SK-N-SH treated with all-trans-retinoic acid at 6 μM for 48 hours (cell line): ENCODE data around the gene DHCR7.

Experiments used
- ARNTL ChIP-seq: fragments of 450-650 bp; formaldehyde crosslinking; IDR thresholded peaks from 2 replicates; pipeline ENCODE4 v1.5.0; 2020; ENCODE audit warnings: low read depth, mild to moderate bottlenecking, moderate library complexity, borderline replicate concordance
- GLIS3 ChIP-seq: fragments of 250-450 bp; sonication (Bioruptor Pico); IDR thresholded peaks from 2 replicates; pipeline ENCODE4 v1.5.0; 2020; ENCODE audit warnings: mild to moderate bottlenecking, moderate library complexity
- SNAI2 ChIP-seq: fragments of 250-450 bp; sonication (Bioruptor Pico); IDR thresholded peaks from 2 replicates; pipeline ENCODE4 v1.5.0; 2020; ENCODE audit warnings: mild to moderate bottlenecking, moderate library complexity
- TOX ChIP-seq: fragments of 250-450 bp; sonication (Bioruptor Pico); IDR thresholded peaks from 2 replicates; pipeline ENCODE4 v1.8.0; 2021; ENCODE audit warnings: mild to moderate bottlenecking, moderate library complexity, borderline replicate concordance
- ZFP3 ChIP-seq: fragments of 250-450 bp; sonication (Bioruptor Pico); IDR thresholded peaks from 2 replicates; pipeline ENCODE4 v1.5.0; 2020; ENCODE audit warnings: mild to moderate bottlenecking, moderate library complexity
- ZFP30 ChIP-seq: fragments of 450-650 bp; formaldehyde crosslinking; IDR thresholded peaks from 2 replicates; pipeline ENCODE4 v1.5.0; 2022; ENCODE audit warnings: mild to moderate bottlenecking, moderate library complexity
- ZNF70 ChIP-seq: fragments of 450-650 bp; formaldehyde crosslinking; IDR thresholded peaks from 2 replicates; pipeline ENCODE4 v1.5.0; 2020; ENCODE audit warnings: mild to moderate bottlenecking, moderate library complexity
- ZNF8 ChIP-seq: fragments of 450-650 bp; formaldehyde crosslinking; IDR thresholded peaks from 2 replicates; pipeline ENCODE4 v1.5.0; 2020; ENCODE audit warnings: mild to moderate bottlenecking, moderate library complexity
- TF ChIP-seq, protein P1 (sequence below): fragments of 250-450 bp; sonication (Bioruptor Pico); IDR thresholded peaks from 2 replicates; pipeline ENCODE4 v1.8.0; 2020; ENCODE audit warnings: mild to moderate bottlenecking, moderate library complexity, borderline replicate concordance
- TF ChIP-seq, protein P2 (sequence below): fragments of 250-450 bp; sonication (Bioruptor Pico); IDR thresholded peaks from 2 replicates; pipeline ENCODE4 v1.8.0; 2021; ENCODE audit warnings: low read depth, mild to moderate bottlenecking, moderate library complexity, borderline replicate concordance
- TF ChIP-seq, protein P3 (sequence below): fragments of 250-450 bp; sonication (Bioruptor Pico); IDR thresholded peaks from 2 replicates; pipeline ENCODE4 v1.5.1; 2021; ENCODE audit warnings: mild to moderate bottlenecking, moderate library complexity
- TF ChIP-seq, protein P4 (sequence below): fragments of 250-450 bp; sonication (Bioruptor Pico); IDR thresholded peaks from 2 replicates; pipeline ENCODE4 v1.5.1; 2020; ENCODE audit warnings: low read depth, mild to moderate bottlenecking, moderate library complexity

DNA sequence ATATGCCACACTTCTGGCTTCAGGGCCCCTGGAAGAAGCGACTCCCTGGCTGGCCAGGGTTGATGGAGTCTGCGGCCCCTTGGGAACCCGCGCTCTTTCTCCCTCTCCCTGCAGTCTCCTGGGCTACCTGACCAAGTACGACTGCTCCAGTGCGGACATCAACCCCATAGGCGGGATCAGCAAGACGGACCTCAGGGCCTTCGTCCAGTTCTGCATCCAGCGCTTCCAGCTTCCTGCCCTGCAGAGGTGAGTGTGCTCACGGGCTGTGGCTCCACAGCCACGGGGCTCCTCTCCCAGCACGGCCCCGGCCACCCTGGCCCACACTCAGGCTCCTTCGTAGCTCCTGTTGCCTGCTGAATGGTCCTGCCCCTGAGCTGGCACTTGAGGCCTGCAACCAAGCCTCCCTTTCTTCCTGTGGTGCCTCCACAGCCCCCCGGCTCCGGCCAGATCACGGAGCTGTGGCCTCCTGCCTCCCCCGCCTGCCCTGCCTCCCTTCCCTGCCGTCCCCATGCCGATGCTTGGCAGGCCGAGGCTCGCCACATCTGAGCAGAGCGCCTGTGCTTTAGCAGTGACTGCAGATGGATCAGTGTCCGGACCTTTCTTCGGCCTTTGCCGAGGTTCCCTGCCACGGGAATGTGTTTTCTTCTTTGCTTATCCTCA is 42.7 kb upstream of the DHCR7 start:
- TF ChIP-seq ZFP30 (CRISPR knock-in tag), result no peak
- TF ChIP-seq, protein P1, sequence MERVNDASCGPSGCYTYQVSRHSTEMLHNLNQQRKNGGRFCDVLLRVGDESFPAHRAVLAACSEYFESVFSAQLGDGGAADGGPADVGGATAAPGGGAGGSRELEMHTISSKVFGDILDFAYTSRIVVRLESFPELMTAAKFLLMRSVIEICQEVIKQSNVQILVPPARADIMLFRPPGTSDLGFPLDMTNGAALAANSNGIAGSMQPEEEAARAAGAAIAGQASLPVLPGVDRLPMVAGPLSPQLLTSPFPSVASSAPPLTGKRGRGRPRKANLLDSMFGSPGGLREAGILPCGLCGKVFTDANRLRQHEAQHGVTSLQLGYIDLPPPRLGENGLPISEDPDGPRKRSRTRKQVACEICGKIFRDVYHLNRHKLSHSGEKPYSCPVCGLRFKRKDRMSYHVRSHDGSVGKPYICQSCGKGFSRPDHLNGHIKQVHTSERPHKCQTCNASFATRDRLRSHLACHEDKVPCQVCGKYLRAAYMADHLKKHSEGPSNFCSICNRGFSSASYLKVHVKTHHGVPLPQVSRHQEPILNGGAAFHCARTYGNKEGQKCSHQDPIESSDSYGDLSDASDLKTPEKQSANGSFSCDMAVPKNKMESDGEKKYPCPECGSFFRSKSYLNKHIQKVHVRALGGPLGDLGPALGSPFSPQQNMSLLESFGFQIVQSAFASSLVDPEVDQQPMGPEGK (CRISPR knock-in tag), result no peak
- TF ChIP-seq SNAI2 (CRISPR knock-in tag), result no peak
- no peak for TF ChIP-seq ZFP3
- no peak for TF ChIP-seq ZNF70
- TF ChIP-seq, protein P2, sequence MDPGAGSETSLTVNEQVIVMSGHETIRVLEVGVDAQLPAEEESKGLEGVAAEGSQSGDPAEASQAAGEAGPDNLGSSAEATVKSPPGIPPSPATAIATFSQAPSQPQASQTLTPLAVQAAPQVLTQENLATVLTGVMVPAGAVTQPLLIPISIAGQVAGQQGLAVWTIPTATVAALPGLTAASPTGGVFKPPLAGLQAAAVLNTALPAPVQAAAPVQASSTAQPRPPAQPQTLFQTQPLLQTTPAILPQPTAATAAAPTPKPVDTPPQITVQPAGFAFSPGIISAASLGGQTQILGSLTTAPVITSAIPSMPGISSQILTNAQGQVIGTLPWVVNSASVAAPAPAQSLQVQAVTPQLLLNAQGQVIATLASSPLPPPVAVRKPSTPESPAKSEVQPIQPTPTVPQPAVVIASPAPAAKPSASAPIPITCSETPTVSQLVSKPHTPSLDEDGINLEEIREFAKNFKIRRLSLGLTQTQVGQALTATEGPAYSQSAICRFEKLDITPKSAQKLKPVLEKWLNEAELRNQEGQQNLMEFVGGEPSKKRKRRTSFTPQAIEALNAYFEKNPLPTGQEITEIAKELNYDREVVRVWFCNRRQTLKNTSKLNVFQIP, result no peak
- TF ChIP-seq ARNTL (CRISPR knock-in tag), result no peak
- no peak for TF ChIP-seq GLIS3
- TF ChIP-seq TOX, result no peak
- TF ChIP-seq, protein P3, sequence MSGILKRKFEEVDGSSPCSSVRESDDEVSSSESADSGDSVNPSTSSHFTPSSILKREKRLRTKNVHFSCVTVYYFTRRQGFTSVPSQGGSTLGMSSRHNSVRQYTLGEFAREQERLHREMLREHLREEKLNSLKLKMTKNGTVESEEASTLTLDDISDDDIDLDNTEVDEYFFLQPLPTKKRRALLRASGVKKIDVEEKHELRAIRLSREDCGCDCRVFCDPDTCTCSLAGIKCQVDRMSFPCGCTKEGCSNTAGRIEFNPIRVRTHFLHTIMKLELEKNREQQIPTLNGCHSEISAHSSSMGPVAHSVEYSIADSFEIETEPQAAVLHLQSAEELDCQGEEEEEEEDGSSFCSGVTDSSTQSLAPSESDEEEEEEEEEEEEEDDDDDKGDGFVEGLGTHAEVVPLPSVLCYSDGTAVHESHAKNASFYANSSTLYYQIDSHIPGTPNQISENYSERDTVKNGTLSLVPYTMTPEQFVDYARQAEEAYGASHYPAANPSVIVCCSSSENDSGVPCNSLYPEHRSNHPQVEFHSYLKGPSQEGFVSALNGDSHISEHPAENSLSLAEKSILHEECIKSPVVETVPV (CRISPR knock-in tag), result no peak
- TF ChIP-seq, protein P4, sequence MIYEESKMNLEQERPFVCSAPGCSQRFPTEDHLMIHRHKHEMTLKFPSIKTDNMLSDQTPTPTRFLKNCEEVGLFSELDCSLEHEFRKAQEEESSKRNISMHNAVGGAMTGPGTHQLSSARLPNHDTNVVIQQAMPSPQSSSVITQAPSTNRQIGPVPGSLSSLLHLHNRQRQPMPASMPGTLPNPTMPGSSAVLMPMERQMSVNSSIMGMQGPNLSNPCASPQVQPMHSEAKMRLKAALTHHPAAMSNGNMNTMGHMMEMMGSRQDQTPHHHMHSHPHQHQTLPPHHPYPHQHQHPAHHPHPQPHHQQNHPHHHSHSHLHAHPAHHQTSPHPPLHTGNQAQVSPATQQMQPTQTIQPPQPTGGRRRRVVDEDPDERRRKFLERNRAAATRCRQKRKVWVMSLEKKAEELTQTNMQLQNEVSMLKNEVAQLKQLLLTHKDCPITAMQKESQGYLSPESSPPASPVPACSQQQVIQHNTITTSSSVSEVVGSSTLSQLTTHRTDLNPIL (CRISPR knock-in tag), result no peak
- no peak for TF ChIP-seq ZNF8 (CRISPR knock-in tag)
